ENCODE results near the gene CPE.

Gene CPE

GRCh38 chr4:165540206-165540830, 161.5 kb downstream of the CPE start:
- no peak overlapping the region for H3K4me3 ChIP-seq (ENCODE audit: low read depth, low read length)
- no peaks in the 10 kb centered on the region for H3K27me3 ChIP-seq (ENCODE audit: insufficient read depth, low read depth, severe bottlenecking)
- DNase-seq, result no peak
- no peaks in the 10 kb centered on the region for H3K9me3 ChIP-seq (ENCODE audit: severe bottlenecking)
- no peak overlapping the region for H3K27ac ChIP-seq
- H3K36me3 ChIP-seq, result no peaks in the 10 kb centered on the region
- no peak for TF ChIP-seq CTCF (IDR thresholded peaks at IDR 0.05; ENCODE audit: low read depth, low read length)

GRCh38 chr4:165541851-165542459, 163.1 kb downstream of the CPE start:
- DNase-seq, result no peak
- H3K36me3 ChIP-seq, result no peaks in the 10 kb centered on the region
- H3K27ac ChIP-seq, result no peak overlapping the region
- H3K9me3 ChIP-seq (ENCODE audit: severe bottlenecking), result no peaks in the 10 kb centered on the region
- TF ChIP-seq CTCF (IDR thresholded peaks at IDR 0.05; ENCODE audit: low read depth, low read length), result no peak
- H3K4me3 ChIP-seq (ENCODE audit: low read depth, low read length), result no peak overlapping the region
- no peaks in the 10 kb centered on the region for H3K27me3 ChIP-seq (ENCODE audit: insufficient read depth, low read depth, severe bottlenecking)

- no peak for TF ChIP-seq CTCF (IDR thresholded peaks at IDR 0.05; ENCODE audit: low read depth, low read length)
- Histone ChIP-seq H3K4me3 (ENCODE audit: low read depth, low read length) (no peak overlapping the region), H3K27ac (no peak overlapping the region), H3K27me3 (ENCODE audit: insufficient read depth, low read depth, severe bottlenecking) (no peaks in the 10 kb centered on the region), H3K36me3 (no peaks in the 10 kb centered on the region), H3K9me3 (ENCODE audit: severe bottlenecking) (no peaks in the 10 kb centered on the region)
- DNase-seq, result no peak
Observed at GRCh38 chr4:165542476-165542875, 163.7 kb downstream of the CPE start.

Measured in WERI-Rb-1 (cell line).